ENCODE results near the gene DNAJC5.

DNA sequence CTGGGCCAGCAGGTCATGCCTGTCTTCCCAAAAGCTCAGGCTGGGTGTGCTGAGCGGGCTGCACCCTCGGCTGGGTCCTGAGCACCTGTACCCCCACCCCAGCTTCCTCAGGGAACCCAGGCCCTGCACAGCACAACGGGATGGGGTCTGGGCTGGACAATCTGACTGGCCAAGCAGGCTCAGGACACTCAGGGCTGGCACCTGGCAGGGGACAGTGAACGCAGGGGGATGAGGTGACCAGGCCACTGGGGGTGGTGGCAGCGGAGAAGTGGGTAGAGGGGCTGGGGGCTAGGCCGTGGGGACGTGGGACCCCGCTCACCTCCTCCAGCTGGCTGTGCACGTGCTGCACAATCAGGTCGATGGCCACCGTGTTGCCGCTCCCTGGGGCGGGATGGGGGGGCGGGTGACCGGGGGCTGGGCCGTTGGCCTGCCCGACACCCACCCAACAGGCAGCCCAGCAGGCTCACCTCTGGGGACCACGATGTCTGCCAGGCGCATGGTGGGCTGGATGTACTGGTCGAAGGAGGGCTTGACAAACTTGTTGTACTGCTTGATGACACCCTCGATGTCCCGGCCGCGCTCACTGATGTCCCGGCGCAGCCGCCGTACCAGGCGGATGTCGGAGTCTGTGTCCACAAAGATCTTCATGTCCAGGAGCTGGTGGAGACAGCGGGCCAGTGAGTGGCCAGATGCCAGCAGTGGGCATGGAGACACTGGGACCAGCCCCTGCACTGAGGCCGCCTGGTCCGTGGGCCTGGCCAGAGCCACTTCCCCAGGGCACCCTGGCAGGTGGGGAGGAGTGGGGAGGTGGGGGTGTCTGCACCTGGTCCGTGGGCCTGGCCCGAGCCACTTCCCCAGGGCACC, 49.4 kb downstream of the DNAJC5 start:
- TF ChIP-seq, protein P1, sequence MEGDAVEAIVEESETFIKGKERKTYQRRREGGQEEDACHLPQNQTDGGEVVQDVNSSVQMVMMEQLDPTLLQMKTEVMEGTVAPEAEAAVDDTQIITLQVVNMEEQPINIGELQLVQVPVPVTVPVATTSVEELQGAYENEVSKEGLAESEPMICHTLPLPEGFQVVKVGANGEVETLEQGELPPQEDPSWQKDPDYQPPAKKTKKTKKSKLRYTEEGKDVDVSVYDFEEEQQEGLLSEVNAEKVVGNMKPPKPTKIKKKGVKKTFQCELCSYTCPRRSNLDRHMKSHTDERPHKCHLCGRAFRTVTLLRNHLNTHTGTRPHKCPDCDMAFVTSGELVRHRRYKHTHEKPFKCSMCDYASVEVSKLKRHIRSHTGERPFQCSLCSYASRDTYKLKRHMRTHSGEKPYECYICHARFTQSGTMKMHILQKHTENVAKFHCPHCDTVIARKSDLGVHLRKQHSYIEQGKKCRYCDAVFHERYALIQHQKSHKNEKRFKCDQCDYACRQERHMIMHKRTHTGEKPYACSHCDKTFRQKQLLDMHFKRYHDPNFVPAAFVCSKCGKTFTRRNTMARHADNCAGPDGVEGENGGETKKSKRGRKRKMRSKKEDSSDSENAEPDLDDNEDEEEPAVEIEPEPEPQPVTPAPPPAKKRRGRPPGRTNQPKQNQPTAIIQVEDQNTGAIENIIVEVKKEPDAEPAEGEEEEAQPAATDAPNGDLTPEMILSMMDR (IDR thresholded peaks at IDR 0.05; ENCODE audit: insufficient read depth, low read length, poor library complexity, severe bottlenecking), result no peak
- TF ChIP-seq EZH2phosphoT487 (conservative IDR thresholded peaks at IDR 0.05; ENCODE audit: low read length), result no peak

Measured in SU-DHL-6 (cell line).